ENCODE data around the gene TBP. TPM values are rescaled to one million over a fixed set of nuclear protein-coding genes. Genes with fewer than 3 reads are reported as not detected.

Gene TBP
- total and polyA plus RNA-seq, 4 donors: 11.5 to 22.8 (median 15.4) TPM

GRCh38 chr6:170510631-170511030, 43.5 kb upstream of the TBP start:
- WGBS, 2 donors: 92% methylated on average over 20 of the region's 20 CpGs
- Histone ChIP-seq H3K4me1 (ENCODE audit: control insufficient read depth in 1 of 2, insufficient read depth in 2 of 2, low read length in 2 of 2) (no peaks in the 10 kb centered on the region), H3K27me3 (ENCODE audit: control insufficient read depth in 1 of 2, insufficient read depth in 2 of 2, low read length in 1 of 2) (no peaks in the 10 kb centered on the region), H3K27ac (ENCODE audit: low read depth in 1 of 2, low read length in 2 of 2) (no peak overlapping the region), H3K4me3 (ENCODE audit: low read length in 2 of 2) (no peak overlapping the region), H3K9me3 (ENCODE audit: control insufficient read depth, low read length) (no peaks in the 10 kb centered on the region), H3K36me3 (ENCODE audit: control insufficient read depth in 1 of 2, insufficient read depth in 2 of 2, low read length in 1 of 2) (no peaks in the 10 kb centered on the region)
- no peak for DNase-seq
- intact Hi-C loops (cut with DNase I): no loop called here
- ATAC-seq (ENCODE audit: low FRiP score): no peak

GRCh38 chr6:170512249-170512648, 41.9 kb upstream of the TBP start:
- Histone ChIP-seq H3K4me1 (ENCODE audit: control insufficient read depth in 1 of 2, insufficient read depth in 2 of 2, low read length in 2 of 2) (no peaks in the 10 kb centered on the region), H3K9me3 (ENCODE audit: control insufficient read depth, low read length) (peaks cover 3% of the 10 kb centered on the region), H3K36me3 (ENCODE audit: control insufficient read depth in 1 of 2, insufficient read depth in 2 of 2, low read length in 1 of 2) (no peaks in the 10 kb centered on the region), H3K27me3 (ENCODE audit: control insufficient read depth in 1 of 2, insufficient read depth in 2 of 2, low read length in 1 of 2) (no peaks in the 10 kb centered on the region), H3K4me3 (ENCODE audit: low read length in 2 of 2) (no peak overlapping the region), H3K27ac (ENCODE audit: low read depth in 1 of 2, low read length in 2 of 2) (no peak overlapping the region)
- ATAC-seq (ENCODE audit: low FRiP score) (no peak), DNase-seq (no peak)
- intact Hi-C loops (cut with DNase I): no loop called here
- 89 to 92% methylated on average over 4 of the region's 4 CpGs for WGBS, 2 donors

GRCh38 chr6:170514908-170515307, 39.3 kb upstream of the TBP start:
- Histone ChIP-seq H3K27ac (ENCODE audit: low read depth in 1 of 2, low read length in 2 of 2) (no peak overlapping the region), H3K9me3 (ENCODE audit: control insufficient read depth, low read length) (peaks cover 3% of the 10 kb centered on the region), H3K4me3 (ENCODE audit: low read length in 2 of 2) (no peak overlapping the region), H3K27me3 (ENCODE audit: control insufficient read depth in 1 of 2, insufficient read depth in 2 of 2, low read length in 1 of 2) (no peaks in the 10 kb centered on the region), H3K36me3 (ENCODE audit: control insufficient read depth in 1 of 2, insufficient read depth in 2 of 2, low read length in 1 of 2) (no peaks in the 10 kb centered on the region), H3K4me1 (ENCODE audit: control insufficient read depth in 1 of 2, insufficient read depth in 2 of 2, low read length in 2 of 2) (no peaks in the 10 kb centered on the region)
- DNase-seq (no peak), ATAC-seq (ENCODE audit: low FRiP score) (no peak)
- intact Hi-C loops (cut with DNase I): no loop called here
- 83 to 95% methylated on average over 1 of the region's 1 CpG for WGBS, 2 donors

GRCh38 chr6:170516783-170517616, 37.2 kb upstream of the TBP start:
- H3K36me3 ChIP-seq (ENCODE audit: control insufficient read depth in 1 of 2, insufficient read depth in 2 of 2, low read length in 1 of 2): no peaks in the 10 kb centered on the region
- no peaks in the 10 kb centered on the region for H3K4me1 ChIP-seq (ENCODE audit: control insufficient read depth in 1 of 2, insufficient read depth in 2 of 2, low read length in 2 of 2)
- intact Hi-C loops (cut with DNase I): no loop called here
- H3K4me3 ChIP-seq (ENCODE audit: low read length in 2 of 2): no peak overlapping the region
- no peak for ATAC-seq (ENCODE audit: low FRiP score)
- DNase-seq: no peak
- H3K27ac ChIP-seq (ENCODE audit: low read depth in 1 of 2, low read length in 2 of 2): no peak overlapping the region
- 0 to 2% methylated on average over 4 of the region's 4 CpGs for WGBS, 2 donors
- peaks cover 3% of the 10 kb centered on the region for H3K9me3 ChIP-seq (ENCODE audit: control insufficient read depth, low read length)
- no peaks in the 10 kb centered on the region for H3K27me3 ChIP-seq (ENCODE audit: control insufficient read depth in 1 of 2, insufficient read depth in 2 of 2, low read length in 1 of 2)

GRCh38 chr6:170522565-170523183, 31.5 kb upstream of the TBP start:
- Histone ChIP-seq H3K27ac (ENCODE audit: low read depth in 1 of 2, low read length in 2 of 2) (no peak overlapping the region), H3K4me1 (ENCODE audit: control insufficient read depth in 1 of 2, insufficient read depth in 2 of 2, low read length in 2 of 2) (no peaks in the 10 kb centered on the region), H3K9me3 (ENCODE audit: control insufficient read depth, low read length) (no peaks in the 10 kb centered on the region), H3K27me3 (ENCODE audit: control insufficient read depth in 1 of 2, insufficient read depth in 2 of 2, low read length in 1 of 2) (no peaks in the 10 kb centered on the region), H3K4me3 (ENCODE audit: low read length in 2 of 2) (no peak overlapping the region), H3K36me3 (ENCODE audit: control insufficient read depth in 1 of 2, insufficient read depth in 2 of 2, low read length in 1 of 2) (no peaks in the 10 kb centered on the region)
- intact Hi-C loops (cut with DNase I): no loop called here
- ATAC-seq (ENCODE audit: low FRiP score): no peak
- DNase-seq: no peak
- 89 to 93% methylated on average over 10 of the region's 10 CpGs for WGBS, 2 donors

- no peak for DNase-seq
- intact Hi-C loops (cut with DNase I): no loop called here
- no peaks in the 10 kb centered on the region for H3K9me3 ChIP-seq (ENCODE audit: control insufficient read depth, low read length)
- no peak for ATAC-seq (ENCODE audit: low FRiP score)
- 68 to 73% methylated on average over 9 of the region's 9 CpGs for WGBS, 2 donors
- H3K27me3 ChIP-seq (ENCODE audit: control insufficient read depth in 1 of 2, insufficient read depth in 2 of 2, low read length in 1 of 2): no peaks in the 10 kb centered on the region
- H3K36me3 ChIP-seq (ENCODE audit: control insufficient read depth in 1 of 2, insufficient read depth in 2 of 2, low read length in 1 of 2): no peaks in the 10 kb centered on the region
- H3K27ac ChIP-seq (ENCODE audit: low read depth in 1 of 2, low read length in 2 of 2): no peak overlapping the region
- no peaks in the 10 kb centered on the region for H3K4me1 ChIP-seq (ENCODE audit: control insufficient read depth in 1 of 2, insufficient read depth in 2 of 2, low read length in 2 of 2)
- H3K4me3 ChIP-seq (ENCODE audit: low read length in 2 of 2): no peak overlapping the region
Observed at GRCh38 chr6:170523256-170524171, 30.7 kb upstream of the TBP start.

- H3K27ac ChIP-seq (ENCODE audit: low read depth in 1 of 2, low read length in 2 of 2): no peak overlapping the region
- no peak for DNase-seq
- H3K9me3 ChIP-seq (ENCODE audit: control insufficient read depth, low read length): no peaks in the 10 kb centered on the region
- WGBS, 2 donors: 70 to 76% methylated on average over 5 of the region's 5 CpGs
- H3K4me3 ChIP-seq (ENCODE audit: low read length in 2 of 2): no peak overlapping the region
- H3K36me3 ChIP-seq (ENCODE audit: control insufficient read depth in 1 of 2, insufficient read depth in 2 of 2, low read length in 1 of 2): no peaks in the 10 kb centered on the region
- no peak for ATAC-seq (ENCODE audit: low FRiP score)
- intact Hi-C loops (cut with DNase I): no loop called here
- no peaks in the 10 kb centered on the region for H3K27me3 ChIP-seq (ENCODE audit: control insufficient read depth in 1 of 2, insufficient read depth in 2 of 2, low read length in 1 of 2)
- no peaks in the 10 kb centered on the region for H3K4me1 ChIP-seq (ENCODE audit: control insufficient read depth in 1 of 2, insufficient read depth in 2 of 2, low read length in 2 of 2)
Observed at GRCh38 chr6:170524172-170524502, 30.0 kb upstream of the TBP start.

GRCh38 chr6:170525795-170526194, 28.4 kb upstream of the TBP start:
- H3K36me3 ChIP-seq (ENCODE audit: control insufficient read depth in 1 of 2, insufficient read depth in 2 of 2, low read length in 1 of 2): no peaks in the 10 kb centered on the region
- 51 to 62% methylated on average over 7 of the region's 7 CpGs for WGBS, 2 donors
- H3K9me3 ChIP-seq (ENCODE audit: control insufficient read depth, low read length): no peaks in the 10 kb centered on the region
- no peak for DNase-seq
- H3K27ac ChIP-seq (ENCODE audit: low read depth in 1 of 2, low read length in 2 of 2): no peak overlapping the region
- ATAC-seq (ENCODE audit: low FRiP score): no peak
- no peaks in the 10 kb centered on the region for H3K4me1 ChIP-seq (ENCODE audit: control insufficient read depth in 1 of 2, insufficient read depth in 2 of 2, low read length in 2 of 2)
- H3K4me3 ChIP-seq (ENCODE audit: low read length in 2 of 2): no peak overlapping the region
- intact Hi-C loops (cut with DNase I): loop anchor here in 1 of 2 donors (5.0 kb wide), 1 partner anchor 733 kb away; no protein-coding TSS in a partner anchor
- H3K27me3 ChIP-seq (ENCODE audit: control insufficient read depth in 1 of 2, insufficient read depth in 2 of 2, low read length in 1 of 2): no peaks in the 10 kb centered on the region
